Keratinocyte (primary cell): ENCODE data around the gene HRH3. TPM values are rescaled to one million over a fixed set of nuclear protein-coding genes. Genes with fewer than 3 reads are reported as not detected.

Experiments
- DNase-seq: peaks from one replicate; pipeline ENCODE4 v3.0.0-alpha.2; 2011; ENCODE audit warnings: low read depth, missing footprints, low spot score
- FAIRE-seq: peaks from 2 replicates; lab custom pipeline; 2011; peaks lifted over from hg19 to GRCh38; lab: Jason Lieb, UNC
- H2AFZ ChIP-seq: 2 replicates; pipeline ENCODE4 v1.6.0; 2012; ENCODE audit warnings: low read length, control low read depth, inconsistent platforms; ENCODE audit not compliant: control insufficient read depth
- H3K27ac ChIP-seq: 2 replicates; pipeline ENCODE4 v1.5.1; 2011; ENCODE audit warnings: low read length; ENCODE audit not compliant: control insufficient read depth, insufficient read depth
- H3K27me3 ChIP-seq: 3 replicates; pipeline ENCODE4 v1.6.0; 2011; ENCODE audit warnings: low read length; ENCODE audit not compliant: control insufficient read depth, insufficient read depth; ENCODE audit errors: extremely low read depth
- H3K36me3 ChIP-seq, 2 experiments: 2 replicates in 1 of 2; 3 replicates in 1 of 2; pipeline ENCODE4 v1.5.1; 2011; ENCODE audit warnings: low read length in 2 of 2, mild to moderate bottlenecking in 1 of 2; ENCODE audit not compliant: control insufficient read depth in 2 of 2, insufficient read depth in 2 of 2; ENCODE audit errors: extremely low read depth in 1 of 2
- H3K4me1 ChIP-seq: 3 replicates; pipeline ENCODE4 v1.5.1; 2011; ENCODE audit warnings: low read length; ENCODE audit not compliant: control insufficient read depth, insufficient read depth; ENCODE audit errors: extremely low read depth
- H3K4me2 ChIP-seq: 3 replicates; pipeline ENCODE4 v1.6.0; 2011; ENCODE audit warnings: low read depth, low read length; ENCODE audit not compliant: control insufficient read depth, insufficient read depth; ENCODE audit errors: extremely low read depth
- H3K4me3 ChIP-seq, 3 experiments: fragments of 200-600 bp in 1 of 3; sonication (generic) in 1 of 3; 2 replicates in 2 of 3; 3 replicates in 1 of 3; pipeline ENCODE4 v1.5.1; 2011 to 2016; ENCODE audit warnings: low read length in 3 of 3, mild to moderate bottlenecking in 3 of 3, control low read depth in 2 of 3, inconsistent platforms in 1 of 3, low read depth in 1 of 3, mixed read lengths in 1 of 3, mixed run types in 1 of 3, moderate library complexity in 1 of 3; ENCODE audit not compliant: control insufficient read depth in 2 of 3, insufficient read depth in 2 of 3; ENCODE audit errors: extremely low read depth in 1 of 3
- H3K79me2 ChIP-seq: 2 replicates; pipeline ENCODE4 v1.6.0; 2012; ENCODE audit warnings: low read length; ENCODE audit not compliant: control insufficient read depth, insufficient read depth
- H3K9ac ChIP-seq: 3 replicates; pipeline ENCODE4 v1.6.0; 2011; ENCODE audit warnings: low read length; ENCODE audit not compliant: control insufficient read depth, insufficient read depth; ENCODE audit errors: extremely low read depth
- H3K9me1 ChIP-seq: 3 replicates; pipeline ENCODE4 v1.6.0; 2011; ENCODE audit warnings: low read length; ENCODE audit not compliant: control insufficient read depth, insufficient read depth; ENCODE audit errors: extremely low read depth
- H3K9me3 ChIP-seq: 2 replicates; pipeline ENCODE4 v1.5.1; 2012; ENCODE audit warnings: low read depth, low read length; ENCODE audit not compliant: control insufficient read depth
- H4K20me1 ChIP-seq: 3 replicates; pipeline ENCODE4 v1.6.0; 2011; ENCODE audit warnings: low read length; ENCODE audit not compliant: control insufficient read depth, insufficient read depth; ENCODE audit errors: extremely low read depth
- CTCF ChIP-seq, 3 experiments: IDR thresholded peaks in 1 of 3; conservative IDR thresholded peaks in 1 of 3; optimal IDR thresholded peaks in 1 of 3; 2 replicates in 2 of 3; 3 replicates in 1 of 3; pipeline versions ENCODE3 to v1.5.1; 2011; ENCODE audit warnings: low read length in 3 of 3, mild to moderate bottlenecking in 3 of 3, moderate library complexity in 2 of 3, control low read depth in 1 of 3, inconsistent platforms in 1 of 3; ENCODE audit not compliant: insufficient read depth in 2 of 3; ENCODE audit errors: extremely low read depth in 1 of 3
- EZH2 ChIP-seq: IDR thresholded peaks from one replicate; pipeline ENCODE4 v1.6.1; 2012; ENCODE audit warnings: inconsistent platforms, mild to moderate bottlenecking, low read length, moderate library complexity
- dilution Hi-C: fragments of 300-500 bp; cut with MboI; formaldehyde crosslinking; loops from one replicate; pipeline ENCODE4 v1.7.0; 2020; ENCODE audit warnings: low sequenced_read_pairs; ENCODE audit not compliant: extremely low pct_ligation_motif_present
- polyA plus RNA-seq, 5 experiments: library from polyadenylated mRNA; depleted of rRNA in 3 of 5; stranded (reverse) in 3 of 5; stranded (forward) in 1 of 5; unstranded in 1 of 5; fragments of >200 nt; gene quantifications; 1 replicate in 1 of 5; 2 replicates in 3 of 5; 3 replicates in 1 of 5; pipeline versions ENCODE4 v1.2.1 to v1.2.3, GENCODE V29; 2011 to 2012; ENCODE audit warnings: missing spikeins in 2 of 5, low read depth in 1 of 5, low replicate concordance in 1 of 5

Gene HRH3
- polyA plus RNA-seq, 1 donor (not counting 4 experiments of a cell fraction or from before 2014, with no cell fraction given): not detected

- Histone ChIP-seq H4K20me1 (no peaks in the 10 kb centered on the region), H3K9me3 (no peaks in the 10 kb centered on the region), H3K4me2 (no peak overlapping the region), H3K27me3 (no peaks in the 10 kb centered on the region), H3K4me3 (no peak overlapping the region), H2AFZ (no peak overlapping the region), H3K9me1 (no peaks in the 10 kb centered on the region), H3K36me3 (peaks cover 29 to 33% of the 10 kb centered on the region in 2 experiments), H3K9ac (no peak overlapping the region), H3K27ac (no peak overlapping the region), H3K79me2 (no peaks in the 10 kb centered on the region), H3K4me1 (no peaks in the 10 kb centered on the region)
- dilution Hi-C loops: no loop called here
- no peak for FAIRE-seq
- TF ChIP-seq EZH2: no peak
- no peak for TF ChIP-seq CTCF (optimal IDR thresholded peaks at IDR 0.05 in 1 of 3, IDR thresholded peaks at IDR 0.05 in 1 of 3, conservative IDR thresholded peaks at IDR 0.05 in 1 of 3; ENCODE audit: extremely low read depth in 1 of 3, insufficient read depth in 2 of 3, low read length in 3 of 3)
- no peak for DNase-seq
Observed at GRCh38 chr20:62202083-62202395, 18.0 kb downstream of the HRH3 start.

DNA sequence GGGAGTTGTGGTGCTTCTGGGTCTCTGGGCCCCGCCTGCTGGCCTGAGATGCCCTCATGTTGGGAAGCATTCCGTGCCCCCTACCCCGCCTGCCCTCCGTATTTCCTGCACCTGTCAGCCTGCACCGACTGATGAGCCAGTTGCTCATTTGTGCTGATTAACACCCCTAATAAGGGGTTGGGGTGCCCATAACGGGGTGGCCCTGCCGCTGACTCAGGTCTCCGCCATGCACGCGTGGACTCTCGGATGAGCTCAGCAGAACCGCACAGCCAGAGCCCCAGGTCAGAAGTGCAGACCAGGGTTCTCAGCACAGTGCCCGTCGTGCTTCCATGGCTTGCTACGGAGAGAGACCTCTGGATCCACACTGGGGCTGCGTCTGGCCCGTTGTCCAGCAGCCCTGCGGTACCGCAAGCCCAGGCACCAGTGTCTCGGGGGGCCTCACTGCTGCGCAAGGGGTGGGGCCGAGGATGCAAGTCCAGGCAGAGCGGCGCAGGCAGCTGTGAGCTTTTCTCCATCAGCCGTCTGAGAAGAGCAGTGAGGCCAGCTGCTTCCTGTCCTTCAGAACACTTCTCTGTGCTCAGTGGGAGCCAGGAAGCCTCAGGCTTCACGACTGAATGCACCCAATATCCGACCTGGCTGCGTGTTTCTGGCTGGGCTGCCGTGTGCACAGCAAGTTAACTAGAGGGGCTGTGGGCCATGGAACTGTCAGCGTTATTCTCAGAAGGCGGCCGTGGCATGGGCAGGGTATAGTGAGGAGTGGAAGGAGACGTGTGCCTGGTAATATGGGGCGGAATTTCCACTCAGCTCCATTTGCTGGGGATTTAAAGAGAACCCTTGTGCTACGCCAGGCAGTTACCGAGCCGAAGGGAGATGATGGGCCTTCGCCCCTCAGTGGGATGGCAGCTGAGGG is 18.6 kb downstream of the HRH3 start:
- Histone ChIP-seq H3K9me3 (no peaks in the 10 kb centered on the region), H3K36me3 (peaks cover 29 to 33% of the 10 kb centered on the region in 2 experiments), H3K4me2 (no peak overlapping the region), H3K79me2 (no peaks in the 10 kb centered on the region), H3K9me1 (no peaks in the 10 kb centered on the region), H4K20me1 (no peaks in the 10 kb centered on the region), H3K4me3 (no peak overlapping the region), H3K27ac (no peak overlapping the region), H3K9ac (no peak overlapping the region), H2AFZ (no peak overlapping the region), H3K4me1 (no peaks in the 10 kb centered on the region), H3K27me3 (no peaks in the 10 kb centered on the region)
- dilution Hi-C loops: no loop called here
- FAIRE-seq (no peak), DNase-seq (no peak)
- TF ChIP-seq CTCF (optimal IDR thresholded peaks at IDR 0.05 in 1 of 3, IDR thresholded peaks at IDR 0.05 in 1 of 3, conservative IDR thresholded peaks at IDR 0.05 in 1 of 3; ENCODE audit: extremely low read depth in 1 of 3, insufficient read depth in 2 of 3, low read length in 3 of 3) (no peak), EZH2 (no peak)
